ENCODE data around the gene STRADB. TPM values are rescaled to one million over a fixed set of nuclear protein-coding genes. Genes with fewer than 3 reads are reported as not detected.

The STRADB gene
- total RNA-seq, 1 donor from 2014 or later: 40.5 TPM

DNA sequence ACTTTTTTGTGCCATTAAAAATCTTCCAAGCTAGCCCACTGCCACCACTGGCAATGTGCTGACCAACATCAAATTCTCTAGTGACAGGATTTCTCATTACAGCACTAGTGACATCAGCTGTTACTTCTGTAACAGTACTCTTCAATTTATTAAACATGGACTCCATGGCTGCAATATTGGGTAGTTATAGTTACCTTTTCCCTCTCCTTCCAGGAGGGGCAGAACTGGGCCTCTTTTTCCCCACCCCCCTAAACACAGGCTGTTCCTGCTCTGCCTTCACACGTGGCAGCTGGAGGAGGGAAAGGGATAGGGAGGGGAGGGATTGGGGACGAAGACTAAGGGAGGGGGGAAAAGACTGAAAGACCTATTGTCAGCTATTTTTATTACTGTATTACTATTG, 38.4 kb upstream of the STRADB start:
- no peaks in the 10 kb centered on the region for H3K36me3 Mint-ChIP-seq (ENCODE audit: unreplicated experiment)
- H3K27ac Mint-ChIP-seq (ENCODE audit: unreplicated experiment): no peak overlapping the region
- DNase-seq: no peak
- H3K9me3 Mint-ChIP-seq (ENCODE audit: unreplicated experiment): peaks cover 2% of the 10 kb centered on the region
- no peaks in the 10 kb centered on the region for H3K27me3 Mint-ChIP-seq (ENCODE audit: unreplicated experiment)
- H3K4me3 Mint-ChIP-seq (ENCODE audit: unreplicated experiment): no peak overlapping the region
- TF ChIP-seq, protein P1, sequence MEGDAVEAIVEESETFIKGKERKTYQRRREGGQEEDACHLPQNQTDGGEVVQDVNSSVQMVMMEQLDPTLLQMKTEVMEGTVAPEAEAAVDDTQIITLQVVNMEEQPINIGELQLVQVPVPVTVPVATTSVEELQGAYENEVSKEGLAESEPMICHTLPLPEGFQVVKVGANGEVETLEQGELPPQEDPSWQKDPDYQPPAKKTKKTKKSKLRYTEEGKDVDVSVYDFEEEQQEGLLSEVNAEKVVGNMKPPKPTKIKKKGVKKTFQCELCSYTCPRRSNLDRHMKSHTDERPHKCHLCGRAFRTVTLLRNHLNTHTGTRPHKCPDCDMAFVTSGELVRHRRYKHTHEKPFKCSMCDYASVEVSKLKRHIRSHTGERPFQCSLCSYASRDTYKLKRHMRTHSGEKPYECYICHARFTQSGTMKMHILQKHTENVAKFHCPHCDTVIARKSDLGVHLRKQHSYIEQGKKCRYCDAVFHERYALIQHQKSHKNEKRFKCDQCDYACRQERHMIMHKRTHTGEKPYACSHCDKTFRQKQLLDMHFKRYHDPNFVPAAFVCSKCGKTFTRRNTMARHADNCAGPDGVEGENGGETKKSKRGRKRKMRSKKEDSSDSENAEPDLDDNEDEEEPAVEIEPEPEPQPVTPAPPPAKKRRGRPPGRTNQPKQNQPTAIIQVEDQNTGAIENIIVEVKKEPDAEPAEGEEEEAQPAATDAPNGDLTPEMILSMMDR (IDR thresholded peaks at IDR 0.05; ENCODE audit: partially characterized antibody, unreplicated experiment): no peak
- H3K4me1 Mint-ChIP-seq (ENCODE audit: low read depth, unreplicated experiment): no peaks in the 10 kb centered on the region

DNA sequence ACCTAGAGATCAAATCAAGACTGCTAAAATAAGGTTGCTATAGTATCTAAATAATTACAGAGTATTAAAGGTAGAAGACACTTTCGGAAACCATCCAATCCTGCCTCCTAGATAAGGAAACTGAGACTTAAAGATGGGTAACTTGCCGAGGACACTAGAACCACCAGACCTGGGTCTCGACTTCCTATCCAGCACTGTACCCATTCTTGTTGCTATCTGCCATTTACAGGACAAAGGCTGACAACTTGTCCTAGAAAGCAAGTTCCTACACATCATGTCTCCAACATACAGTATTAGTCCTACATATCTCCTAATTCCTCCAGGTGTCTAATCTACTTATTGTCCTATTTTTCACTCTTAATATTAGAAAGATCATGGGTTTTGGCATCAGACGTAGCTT, 38.0 kb upstream of the STRADB start:
- Mint-ChIP-seq H3K27me3 (ENCODE audit: unreplicated experiment) (no peaks in the 10 kb centered on the region), H3K36me3 (ENCODE audit: unreplicated experiment) (no peaks in the 10 kb centered on the region), H3K4me3 (ENCODE audit: unreplicated experiment) (no peak overlapping the region), H3K27ac (ENCODE audit: unreplicated experiment) (no peak overlapping the region), H3K9me3 (ENCODE audit: unreplicated experiment) (peaks cover 2% of the 10 kb centered on the region), H3K4me1 (ENCODE audit: low read depth, unreplicated experiment) (no peaks in the 10 kb centered on the region)
- TF ChIP-seq, protein P1 (IDR thresholded peaks at IDR 0.05; ENCODE audit: partially characterized antibody, unreplicated experiment): no peak
- DNase-seq: no peak

- H3K27me3 Mint-ChIP-seq (ENCODE audit: unreplicated experiment): no peaks in the 10 kb centered on the region
- no peak overlapping the region for H3K4me3 Mint-ChIP-seq (ENCODE audit: unreplicated experiment)
- H3K4me1 Mint-ChIP-seq (ENCODE audit: low read depth, unreplicated experiment): no peaks in the 10 kb centered on the region
- TF ChIP-seq, protein P1 (IDR thresholded peaks at IDR 0.05; ENCODE audit: partially characterized antibody, unreplicated experiment): no peak
- peaks cover 2% of the 10 kb centered on the region for H3K9me3 Mint-ChIP-seq (ENCODE audit: unreplicated experiment)
- no peak for DNase-seq
- H3K36me3 Mint-ChIP-seq (ENCODE audit: unreplicated experiment): no peaks in the 10 kb centered on the region
- H3K27ac Mint-ChIP-seq (ENCODE audit: unreplicated experiment): no peak overlapping the region
Measured at GRCh38 chr2:201414099-201415023, 37.2 kb upstream of the STRADB start.

GRCh38 chr2:201415149-201415548, 36.4 kb upstream of the STRADB start:
- no peak for DNase-seq
- peaks cover 2% of the 10 kb centered on the region for H3K9me3 Mint-ChIP-seq (ENCODE audit: unreplicated experiment)
- TF ChIP-seq, protein P1 (IDR thresholded peaks at IDR 0.05; ENCODE audit: partially characterized antibody, unreplicated experiment): no peak
- peaks cover 3% of the 10 kb centered on the region for H3K4me1 Mint-ChIP-seq (ENCODE audit: low read depth, unreplicated experiment)
- H3K4me3 Mint-ChIP-seq (ENCODE audit: unreplicated experiment): no peak overlapping the region
- no peak overlapping the region for H3K27ac Mint-ChIP-seq (ENCODE audit: unreplicated experiment)
- no peaks in the 10 kb centered on the region for H3K36me3 Mint-ChIP-seq (ENCODE audit: unreplicated experiment)
- H3K27me3 Mint-ChIP-seq (ENCODE audit: unreplicated experiment): no peaks in the 10 kb centered on the region

GRCh38 chr2:201419057-201419635, 32.4 kb upstream of the STRADB start:
- DNase-seq: no peak
- Mint-ChIP-seq H3K27ac (ENCODE audit: unreplicated experiment) (no peak overlapping the region), H3K27me3 (ENCODE audit: unreplicated experiment) (no peaks in the 10 kb centered on the region), H3K9me3 (ENCODE audit: unreplicated experiment) (peaks cover 2% of the 10 kb centered on the region), H3K36me3 (ENCODE audit: unreplicated experiment) (no peaks in the 10 kb centered on the region), H3K4me1 (ENCODE audit: low read depth, unreplicated experiment) (peaks cover 12% of the 10 kb centered on the region), H3K4me3 (ENCODE audit: unreplicated experiment) (no peak overlapping the region)
- TF ChIP-seq, protein P1 (IDR thresholded peaks at IDR 0.05; ENCODE audit: partially characterized antibody, unreplicated experiment): no peak

Measured in glutamatergic neuron (in vitro differentiated cells).